K562 (cell line): Measurements from ENCODE around the gene BMPER. TPM values are rescaled to one million over a fixed set of nuclear protein-coding genes. Genes with fewer than 3 reads are reported as not detected.

Experiments used
- ATAC-seq: fragments of 200-7000 bp; cut with Tn5 transposase; 3 replicates; pipeline ENCODE4 v1.9.1; 2020; ENCODE audit warnings: moderate library complexity
- BruUV-seq: library from RNA; stranded (reverse); fragments of 400-500 nt; replicated peaks from 2 replicates; lab custom pipeline; 2021; lab: Mats Ljungman, UMichigan
- CTCF ChIA-PET: fragments of 300-600 bp; formaldehyde crosslinking; extraction: SDS; loops from one replicate; lab custom pipeline; 2021; ENCODE audit warnings: low intra/inter-chr PET ratio; lab: Yijun Ruan, JAX
- POLR2A ChIA-PET: fragments of 300-600, 350-650 bp; sonication (Branson Sonifier 250); formaldehyde crosslinking; extraction: SDS; loops from one replicate; lab custom pipeline; 2021; ENCODE audit warnings: antibody characterized with exemption, inconsistent platforms; lab: Yijun Ruan, JAX
- DNase-seq, 4 experiments: peaks; one replicate each; pipeline versions ENCODE4 v3.0.0 to v3.0.0-alpha.2; 2011 to 2018; ENCODE audit warnings: low spot score in 3 of 4, mixed read lengths in 3 of 4; ENCODE audit errors: extremely low read depth in 1 of 4
- FAIRE-seq: peaks from 2 replicates; lab custom pipeline; 2011; peaks lifted over from hg19 to GRCh38; lab: Jason Lieb, UNC
- H2AFZ ChIP-seq: 2 replicates; pipeline ENCODE4 v1.6.0; 2011; ENCODE audit warnings: low read depth, low read length, control low read depth, inconsistent platforms
- H3K27ac ChIP-seq: fragments of 200-600 bp; 3 replicates; pipeline ENCODE4 v1.8.0; 2011; ENCODE audit warnings: low read depth, mild to moderate bottlenecking, control low read depth, inconsistent platforms, low read length, moderate library complexity, mixed read lengths; ENCODE audit errors: extremely low read depth
- H3K27me3 ChIP-seq, 2 experiments: fragments of 300-600 bp in 1 of 2; 2 replicates in 1 of 2; 3 replicates in 1 of 2; pipeline versions ENCODE4 v1.6.0 to v1.8.0; 2011; ENCODE audit warnings: inconsistent platforms in 2 of 2, low read length in 2 of 2, mild to moderate bottlenecking in 1 of 2, mixed read lengths in 1 of 2, moderate library complexity in 1 of 2; ENCODE audit not compliant: control insufficient read depth in 2 of 2, insufficient read depth in 2 of 2
- H3K36me3 ChIP-seq: fragments of 300-600 bp; 3 replicates; pipeline ENCODE4 v1.8.0; 2011; ENCODE audit warnings: mild to moderate bottlenecking, low read length, inconsistent platforms; ENCODE audit not compliant: control insufficient read depth, insufficient read depth
- H3K4me1 ChIP-seq, 2 experiments: fragments of 200-600 bp in 1 of 2; replicated peaks in 1 of 2; 2 replicates in 1 of 2; 3 replicates in 1 of 2; pipeline versions ENCODE4 v1.5.1 to v1.8.0; 2011; ENCODE audit warnings: inconsistent platforms in 2 of 2, low read length in 2 of 2, mild to moderate bottlenecking in 1 of 2, mixed read lengths in 1 of 2, moderate library complexity in 1 of 2; ENCODE audit not compliant: control insufficient read depth in 2 of 2, insufficient read depth in 2 of 2
- H3K4me2 ChIP-seq: 2 replicates; pipeline ENCODE4 v1.6.1; 2011; ENCODE audit warnings: low read length, control low read depth, inconsistent platforms, mixed read lengths; ENCODE audit not compliant: insufficient read depth
- H3K4me3 ChIP-seq: fragments of 200-600 bp; sonication (generic), shearing (Covaris generic); 2 replicates; pipeline ENCODE4 v1.5.1; 2016; ENCODE audit warnings: control low read depth, inconsistent platforms
- H3K79me2 ChIP-seq: fragments of 200-600 bp; 3 replicates; pipeline ENCODE4 v1.8.0; 2011; ENCODE audit warnings: low read length, inconsistent platforms; ENCODE audit not compliant: control insufficient read depth, insufficient read depth
- H3K9ac ChIP-seq, 2 experiments: 2 replicates each; pipeline versions ENCODE4 v1.6.0 to v1.6.1; 2011; ENCODE audit warnings: low read depth in 2 of 2, low read length in 2 of 2, control low read depth in 1 of 2, inconsistent platforms in 1 of 2, mild to moderate bottlenecking in 1 of 2, mixed read lengths in 1 of 2; ENCODE audit not compliant: insufficient read depth in 1 of 2
- H3K9me1 ChIP-seq: one replicate; pipeline ENCODE4 v1.6.0; 2011; ENCODE audit warnings: inconsistent platforms, mild to moderate bottlenecking, low read length, moderate library complexity; ENCODE audit not compliant: control insufficient read depth, insufficient read depth
- H3K9me3 ChIP-seq: replicated peaks from 2 replicates; pipeline ENCODE4 v1.5.1; 2011; ENCODE audit warnings: low read depth, low read length, inconsistent platforms; ENCODE audit not compliant: control insufficient read depth, insufficient read depth
- H4K20me1 ChIP-seq: replicated peaks from 2 replicates; pipeline ENCODE4 v1.6.1; 2011; ENCODE audit warnings: low read length, inconsistent platforms, mixed read lengths; ENCODE audit not compliant: control insufficient read depth, insufficient read depth
- ELK1 ChIP-seq: sonication (generic); formaldehyde crosslinking; IDR thresholded peaks from 2 replicates; pipeline ENCODE4 v1.8.1; 2022; ENCODE audit warnings: missing genetic modification reagents
- GTF3C2 ChIP-seq: IDR thresholded peaks from 3 replicates; pipeline ENCODE4 v1.6.1; 2011; ENCODE audit warnings: borderline replicate concordance, mild to moderate bottlenecking, moderate library complexity; ENCODE audit not compliant: insufficient read length; ENCODE audit errors: extremely low read depth
- NELFE ChIP-seq: IDR thresholded peaks from 2 replicates; pipeline ENCODE4 v1.6.1; 2011; ENCODE audit warnings: mild to moderate bottlenecking; ENCODE audit not compliant: insufficient read depth, insufficient read length
- WGBS: fragments of 100-300 bp; shearing (Covaris generic); methylation state at CpG from one replicate; pipeline ENCODE4 v1.1.6; 2016; ENCODE audit warnings: low coverage, mixed read lengths; ENCODE audit not compliant: insufficient coverage; ENCODE audit errors: missing lambda C conversion rate; 5-methylcytosine and 5-hydroxymethylcytosine counted together
- in situ Hi-C: fragments of 300-500 bp; cut with MboI; formaldehyde crosslinking; loops from 4 replicates; pipeline ENCODE4 v1.15.0; 2018; ENCODE audit warnings: inconsistent platforms, mixed read lengths
- intact Hi-C: fragments of 100-400 bp; cut with micrococcal nuclease; formaldehyde crosslinking; loops from 2 replicates; pipeline ENCODE4 v1.14.2; 2022
- polyA plus RNA-seq, 8 experiments: library from polyadenylated mRNA; depleted of rRNA in 4 of 8; stranded (reverse) in 5 of 8; unstranded in 3 of 8; fragments of >200 nt; fragmentation: Nextera tagmentation in 2 of 8; fragmentation: Illumina TruSeq in 1 of 8; extraction: Ambion mirVana in 2 of 8; extraction: Trizol in 1 of 8; gene quantifications; 2 replicates each; pipeline versions ENCODE4 v1.2.1 to v1.2.3, GENCODE V29; 2011 to 2014; ENCODE audit warnings: inconsistent platforms in 1 of 8, missing spikeins in 1 of 8
- total RNA-seq, 7 experiments: library from RNA; depleted of rRNA in 6 of 7; stranded (reverse); fragments of >200 nt in 6 of 7; fragmentation: Illumina TruSeq in 2 of 7; extraction: Trizol in 2 of 7; gene quantifications; 2 replicates each; pipeline versions ENCODE4 v1.2.1 to v1.2.3, GENCODE V29; 2011 to 2021; ENCODE audit warnings: low replicate concordance in 1 of 7

The BMPER gene
- total and polyA plus RNA-seq, 9 of the 15 experiments (the other 6 are each of a cell fraction or from before 2014, with no cell fraction given): not detected

GRCh38 chr7:33968591-33968990 is 63.3 kb downstream of the BMPER start:
- no peak for DNase-seq
- BruUV-seq: no TSS peak
- H3K27me3 ChIP-seq: no peaks in the 10 kb centered on the region
- H3K79me2 ChIP-seq: no peaks in the 10 kb centered on the region
- no peaks in the 10 kb centered on the region for H4K20me1 ChIP-seq
- H3K9me3 ChIP-seq: no peaks in the 10 kb centered on the region
- no peak overlapping the region for H3K4me2 ChIP-seq
- ChIA-PET CTCF (no interaction called here), POLR2A (no interaction called here)
- no peak for FAIRE-seq
- no peaks in the 10 kb centered on the region for H3K36me3 ChIP-seq
- H2AFZ ChIP-seq: no peak overlapping the region
- H3K9ac ChIP-seq: no peak overlapping the region
- 0% methylated on average over 1 of the region's 1 CpG for WGBS
- no peaks in the 10 kb centered on the region for H3K4me1 ChIP-seq
- H3K4me3 ChIP-seq: no peak overlapping the region
- no peaks in the 10 kb centered on the region for H3K9me1 ChIP-seq
- no peak overlapping the region for H3K27ac ChIP-seq
- ATAC-seq: no peak
- in situ Hi-C loops: no loop called here
- no peak for TF ChIP-seq ELK1 (CRISPR knock-in tag)
- TF ChIP-seq, all 486 proteins: peak for 0
- intact Hi-C loops: no loop called here

GRCh38 chr7:33970536-33970935 is 65.2 kb downstream of the BMPER start:
- Histone ChIP-seq H3K4me3 (no peak overlapping the region), H2AFZ (no peak overlapping the region), H3K4me1 (no peaks in the 10 kb centered on the region), H3K27ac (no peak overlapping the region), H3K27me3 (no peaks in the 10 kb centered on the region), H3K9me1 (no peaks in the 10 kb centered on the region), H3K9ac (no peak overlapping the region), H4K20me1 (no peaks in the 10 kb centered on the region), H3K79me2 (no peaks in the 10 kb centered on the region), H3K4me2 (no peak overlapping the region), H3K9me3 (no peaks in the 10 kb centered on the region), H3K36me3 (no peaks in the 10 kb centered on the region)
- in situ Hi-C loops: no loop called here
- ChIA-PET POLR2A (no interaction called here), CTCF (no interaction called here)
- BruUV-seq: no TSS peak
- DNase-seq (no peak), FAIRE-seq (no peak), ATAC-seq (no peak)
- 0% methylated on average over 5 of the region's 5 CpGs for WGBS
- intact Hi-C loops: no loop called here
- no peak for TF ChIP-seq NELFE
- TF ChIP-seq GTF3C2: no peak
